Measurements from ENCODE around the gene CFTR. TPM values are rescaled to one million over a fixed set of nuclear protein-coding genes. Genes with fewer than 3 reads are reported as not detected.

The CFTR gene
- total and polyA plus RNA-seq, 5 experiments from 2014 or later = not detected

DNA sequence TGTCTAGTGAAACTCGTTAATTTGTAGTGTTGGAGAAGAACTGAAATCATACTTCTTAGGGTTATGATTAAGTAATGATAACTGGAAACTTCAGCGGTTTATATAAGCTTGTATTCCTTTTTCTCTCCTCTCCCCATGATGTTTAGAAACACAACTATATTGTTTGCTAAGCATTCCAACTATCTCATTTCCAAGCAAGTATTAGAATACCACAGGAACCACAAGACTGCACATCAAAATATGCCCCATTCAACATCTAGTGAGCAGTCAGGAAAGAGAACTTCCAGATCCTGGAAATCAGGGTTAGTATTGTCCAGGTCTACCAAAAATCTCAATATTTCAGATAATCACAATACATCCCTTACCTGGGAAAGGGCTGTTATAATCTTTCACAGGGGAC lies 187.6 kb downstream of the CFTR start:
- H3K36me3 Mint-ChIP-seq = no peaks in the 10 kb centered on the region
- ATAC-seq (no peak), DNase-seq (no peak)
- POLR2A ChIA-PET = no interaction called here
- peaks cover 0 to 5% (median 0%) of the 10 kb centered on the region in 9 donors for H3K9me3 Mint-ChIP-seq
- H3K4me3 Mint-ChIP-seq = no peak overlapping the region
- no peak overlapping the region for H3K27ac Mint-ChIP-seq
- H3K4me1 Mint-ChIP-seq = no peaks in the 10 kb centered on the region
- H3K27me3 Mint-ChIP-seq = peaks cover 0 to 17% (median 0%) of the 10 kb centered on the region in 5 donors

DNA sequence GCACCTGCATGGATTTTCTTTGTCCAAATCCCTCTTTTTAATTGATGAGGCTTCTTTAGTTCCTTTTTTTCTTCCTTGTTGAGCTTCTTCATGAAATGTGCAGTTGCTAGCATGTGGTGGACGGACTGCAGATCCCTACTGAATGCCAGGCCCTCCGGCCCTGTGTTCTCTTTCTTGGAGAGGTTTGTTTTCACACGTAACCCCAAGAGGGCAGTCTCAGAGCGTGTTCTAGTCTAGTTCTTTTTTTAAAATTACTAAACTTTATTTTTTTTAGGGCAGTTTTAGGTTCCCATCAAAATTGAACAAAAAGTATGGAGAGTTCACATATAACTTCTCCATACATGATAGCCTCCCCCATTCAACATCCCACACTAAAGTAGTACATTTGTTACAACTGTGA lies 190.0 kb downstream of the CFTR start:
- ATAC-seq (no peak), DNase-seq (no peak)
- H3K27me3 Mint-ChIP-seq = peaks cover 0 to 12% (median 0%) of the 10 kb centered on the region in 5 donors
- H3K4me3 Mint-ChIP-seq = no peak overlapping the region
- no peaks in the 10 kb centered on the region for H3K4me1 Mint-ChIP-seq
- H3K9me3 Mint-ChIP-seq = no peaks in the 10 kb centered on the region
- no peaks in the 10 kb centered on the region for H3K36me3 Mint-ChIP-seq
- POLR2A ChIA-PET = no interaction called here
- no peak overlapping the region for H3K27ac Mint-ChIP-seq

DNA sequence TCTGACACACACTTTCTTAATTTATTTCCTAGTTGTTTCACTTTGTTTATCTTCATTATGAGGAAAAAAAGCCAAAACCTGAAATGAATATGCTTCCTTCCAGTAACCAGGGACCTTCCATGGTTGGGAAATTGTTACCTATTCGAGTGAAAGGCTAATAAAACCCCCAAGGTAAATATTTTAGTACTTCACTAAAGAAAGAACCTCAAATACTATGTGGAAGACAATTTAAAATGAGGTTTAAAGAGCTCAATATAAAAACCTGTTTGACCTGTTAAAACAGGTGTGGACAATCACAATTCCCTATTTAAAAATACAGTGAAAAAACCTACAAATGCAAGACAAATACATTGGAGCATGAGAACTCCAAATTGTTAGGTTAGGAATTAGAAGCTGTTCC lies 192.6 kb downstream of the CFTR start:
- DNase-seq = no peak
- H3K4me1 Mint-ChIP-seq = no peaks in the 10 kb centered on the region
- POLR2A ChIA-PET = no interaction called here
- no peak overlapping the region for H3K4me3 Mint-ChIP-seq
- H3K9me3 Mint-ChIP-seq = no peaks in the 10 kb centered on the region
- ATAC-seq = no peak
- H3K27me3 Mint-ChIP-seq = peaks cover 0 to 8% (median 0%) of the 10 kb centered on the region in 5 donors
- no peak overlapping the region for H3K27ac Mint-ChIP-seq
- no peaks in the 10 kb centered on the region for H3K36me3 Mint-ChIP-seq

DNA sequence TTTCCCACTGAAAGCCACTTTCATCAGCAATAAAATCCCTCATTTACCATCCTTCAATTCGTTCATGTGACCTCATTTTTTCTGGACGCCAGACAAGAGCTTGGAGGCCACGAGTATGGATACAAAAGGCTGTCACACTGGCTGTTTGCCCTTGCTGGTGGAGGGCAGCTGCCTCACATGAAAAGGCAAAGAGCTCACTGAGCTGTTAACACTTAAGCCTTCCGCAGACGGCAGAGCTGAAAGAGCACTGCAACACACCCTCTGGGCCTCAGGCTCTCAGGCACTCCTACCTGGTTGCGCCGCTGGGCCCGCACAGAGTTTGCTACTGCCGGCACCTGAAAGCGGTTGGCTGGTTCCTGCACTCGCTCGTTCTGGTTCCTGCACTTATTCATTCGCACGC lies 193.5 kb downstream of the CFTR start:
- peaks cover 0 to 7% (median 0%) of the 10 kb centered on the region in 5 donors for H3K27me3 Mint-ChIP-seq

DNA sequence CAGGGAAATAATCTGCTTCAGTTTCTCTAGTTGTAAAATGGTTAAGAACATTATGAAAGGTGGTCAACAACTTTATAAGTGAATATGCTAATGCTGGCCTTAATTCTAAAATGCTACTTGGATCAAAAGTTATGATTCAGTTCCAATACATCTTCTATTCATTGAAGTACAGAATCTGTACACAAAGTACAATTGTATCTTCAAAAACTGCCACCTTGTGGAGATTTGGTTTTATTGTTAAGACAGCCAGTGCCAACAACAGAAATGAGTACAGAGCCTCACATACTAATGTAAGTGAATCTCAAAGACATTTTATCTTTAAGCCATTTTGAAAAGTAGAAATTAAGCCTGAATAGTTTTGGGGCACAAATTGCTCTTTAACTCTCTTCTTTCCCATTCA lies 194.0 kb downstream of the CFTR start:
- Mint-ChIP-seq H3K27me3 (peaks cover 0 to 7% (median 0%) of the 10 kb centered on the region in 5 donors), H3K4me1 (no peaks in the 10 kb centered on the region), H3K36me3 (no peaks in the 10 kb centered on the region), H3K9me3 (no peaks in the 10 kb centered on the region), H3K27ac (no peak overlapping the region), H3K4me3 (no peak overlapping the region)
- ATAC-seq (no peak), DNase-seq (no peak)
- POLR2A ChIA-PET = no interaction called here

More for the DNA sequence above, 193.5 kb downstream of the CFTR start:
- ATAC-seq (no peak), DNase-seq (no peak)
- no peaks in the 10 kb centered on the region for H3K36me3 Mint-ChIP-seq
- H3K27ac Mint-ChIP-seq = no peak overlapping the region
- H3K9me3 Mint-ChIP-seq = no peaks in the 10 kb centered on the region
- no peak overlapping the region for H3K4me3 Mint-ChIP-seq
- POLR2A ChIA-PET = no interaction called here
- H3K4me1 Mint-ChIP-seq = no peaks in the 10 kb centered on the region

DNA sequence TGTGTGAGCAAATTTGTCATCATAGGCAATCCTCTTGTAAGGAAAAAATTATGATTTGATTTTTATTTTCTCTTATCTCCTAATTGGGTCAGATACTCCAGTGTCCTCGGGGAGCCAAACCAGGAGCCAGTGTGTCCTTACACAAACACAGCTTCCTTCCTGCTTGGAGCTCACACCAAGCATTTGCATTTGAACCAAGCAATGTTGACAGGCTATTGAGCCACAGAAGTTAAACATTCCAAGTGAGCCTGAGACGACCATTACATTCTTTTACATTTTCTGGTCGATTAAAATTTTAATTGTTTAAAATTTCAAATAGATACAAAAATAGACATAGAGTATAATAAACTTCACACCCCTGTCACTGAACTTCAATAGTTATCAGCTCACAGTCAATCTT lies 194.8 kb downstream of the CFTR start:
- Mint-ChIP-seq H3K36me3 (no peaks in the 10 kb centered on the region), H3K9me3 (no peaks in the 10 kb centered on the region), H3K27me3 (peaks cover 0 to 7% (median 0%) of the 10 kb centered on the region in 5 donors), H3K4me3 (no peak overlapping the region), H3K27ac (no peak overlapping the region), H3K4me1 (no peaks in the 10 kb centered on the region)
- ATAC-seq (no peak), DNase-seq (no peak)
- POLR2A ChIA-PET = no interaction called here

DNA sequence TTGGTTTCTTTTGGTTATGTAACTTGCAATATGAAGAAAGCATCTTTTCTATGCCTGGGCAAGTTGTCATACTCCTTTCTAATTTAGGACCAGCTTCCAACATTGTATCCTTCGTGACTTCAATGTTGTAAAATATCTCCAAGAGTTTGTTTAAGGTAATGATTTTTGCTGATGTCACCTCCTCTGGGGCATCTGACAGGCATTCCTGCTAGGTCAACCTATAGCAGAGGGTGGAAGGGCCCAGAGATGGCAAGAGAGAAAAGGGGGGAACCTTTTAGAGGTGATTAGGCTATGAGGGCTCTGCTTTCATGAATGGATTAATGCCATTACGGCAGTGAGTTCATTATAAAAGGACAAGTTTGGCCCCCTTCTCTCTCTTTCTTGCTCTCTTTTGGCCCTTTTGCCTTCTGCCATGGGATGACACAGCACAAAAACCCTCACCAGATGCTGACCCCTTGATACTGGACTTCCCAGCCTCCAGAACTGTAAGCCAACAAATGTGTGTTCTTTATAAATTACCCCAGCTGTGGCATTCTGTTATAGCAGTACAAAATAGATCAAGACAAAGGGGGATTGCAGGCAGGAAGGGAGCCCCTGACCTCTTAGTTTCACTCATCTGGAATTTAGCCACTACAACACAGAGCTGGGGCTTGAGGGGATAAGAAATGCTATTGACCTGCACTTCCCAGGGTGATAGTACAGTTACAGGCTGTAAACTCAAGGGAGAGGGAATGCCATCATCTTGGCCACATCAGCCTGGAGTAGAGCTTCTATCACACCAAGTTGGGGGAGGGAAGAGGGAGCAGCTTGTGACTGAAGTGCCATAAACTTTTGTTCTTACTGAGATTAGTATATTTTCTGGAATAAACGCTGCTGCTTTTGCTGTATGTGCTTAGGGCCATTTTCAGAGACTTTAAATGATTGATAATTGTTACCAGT lies 195.9 kb downstream of the CFTR start:
- Mint-ChIP-seq H3K9me3 (no peaks in the 10 kb centered on the region), H3K4me1 (no peaks in the 10 kb centered on the region), H3K4me3 (no peak overlapping the region), H3K27me3 (peaks cover 0 to 7% (median 0%) of the 10 kb centered on the region in 5 donors), H3K36me3 (no peaks in the 10 kb centered on the region), H3K27ac (no peak overlapping the region)
- DNase-seq = no peak
- ATAC-seq = no peak
- POLR2A ChIA-PET = no interaction called here

DNA sequence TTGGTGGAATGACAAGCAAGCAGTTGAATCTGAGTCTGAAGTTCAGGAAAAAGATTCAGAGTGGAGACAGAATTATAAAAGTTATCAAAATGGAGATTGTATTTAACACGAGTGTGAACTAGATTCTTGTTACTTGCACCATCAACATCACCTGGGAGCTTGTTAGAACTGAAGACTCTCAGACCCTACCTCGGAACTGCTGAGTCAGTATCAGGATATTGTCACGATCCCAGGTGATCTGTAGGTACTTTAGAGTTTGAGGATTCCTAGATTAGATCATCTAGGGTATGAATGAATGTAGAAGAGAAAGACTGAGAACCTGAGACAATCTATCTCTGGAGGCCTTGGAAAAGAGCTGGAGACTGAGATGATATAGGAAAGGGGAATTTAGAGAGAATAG lies 199.3 kb downstream of the CFTR start:
- Mint-ChIP-seq H3K4me3 (no peak overlapping the region), H3K36me3 (no peaks in the 10 kb centered on the region), H3K9me3 (no peaks in the 10 kb centered on the region), H3K4me1 (no peaks in the 10 kb centered on the region), H3K27ac (no peak overlapping the region), H3K27me3 (peaks cover 0 to 3% (median 0%) of the 10 kb centered on the region in 5 donors)
- no peak for DNase-seq
- POLR2A ChIA-PET = no interaction called here
- no peak for ATAC-seq

DNA sequence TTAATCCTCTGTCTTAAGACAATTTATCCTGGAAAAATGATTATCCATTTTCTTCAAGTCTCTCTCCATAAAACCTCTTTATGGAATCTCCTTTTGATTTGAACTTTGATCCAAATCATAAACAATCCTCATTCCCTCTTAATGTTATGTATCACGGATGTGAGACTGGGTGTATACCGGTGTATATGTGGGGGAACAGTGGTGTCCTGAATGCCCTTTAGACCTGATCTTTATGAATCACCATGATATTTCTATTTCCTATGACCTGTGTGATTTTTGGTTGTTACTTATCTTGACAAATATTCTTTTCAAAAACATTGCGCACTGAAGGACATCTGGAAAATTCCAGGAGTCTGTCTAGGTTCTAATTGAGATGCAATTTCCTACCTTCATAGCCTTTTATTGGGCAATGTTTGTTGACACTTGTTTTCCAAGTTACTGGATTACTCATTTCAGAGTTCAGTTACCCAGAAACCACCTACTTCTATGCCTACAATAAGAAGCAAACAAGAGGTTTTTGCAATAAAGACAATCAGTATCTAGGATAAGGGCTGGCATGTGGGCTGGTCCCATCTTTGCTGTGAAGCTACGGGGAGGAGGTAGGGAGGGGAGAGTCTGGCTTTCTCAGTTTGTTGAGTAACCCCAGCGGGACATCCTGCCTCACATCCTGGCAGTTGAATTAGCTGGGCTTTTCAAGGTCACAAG lies 203.0 kb downstream of the CFTR start:
- peaks cover 0 to 1% (median 0%) of the 10 kb centered on the region in 5 donors for H3K27me3 Mint-ChIP-seq

DNA sequence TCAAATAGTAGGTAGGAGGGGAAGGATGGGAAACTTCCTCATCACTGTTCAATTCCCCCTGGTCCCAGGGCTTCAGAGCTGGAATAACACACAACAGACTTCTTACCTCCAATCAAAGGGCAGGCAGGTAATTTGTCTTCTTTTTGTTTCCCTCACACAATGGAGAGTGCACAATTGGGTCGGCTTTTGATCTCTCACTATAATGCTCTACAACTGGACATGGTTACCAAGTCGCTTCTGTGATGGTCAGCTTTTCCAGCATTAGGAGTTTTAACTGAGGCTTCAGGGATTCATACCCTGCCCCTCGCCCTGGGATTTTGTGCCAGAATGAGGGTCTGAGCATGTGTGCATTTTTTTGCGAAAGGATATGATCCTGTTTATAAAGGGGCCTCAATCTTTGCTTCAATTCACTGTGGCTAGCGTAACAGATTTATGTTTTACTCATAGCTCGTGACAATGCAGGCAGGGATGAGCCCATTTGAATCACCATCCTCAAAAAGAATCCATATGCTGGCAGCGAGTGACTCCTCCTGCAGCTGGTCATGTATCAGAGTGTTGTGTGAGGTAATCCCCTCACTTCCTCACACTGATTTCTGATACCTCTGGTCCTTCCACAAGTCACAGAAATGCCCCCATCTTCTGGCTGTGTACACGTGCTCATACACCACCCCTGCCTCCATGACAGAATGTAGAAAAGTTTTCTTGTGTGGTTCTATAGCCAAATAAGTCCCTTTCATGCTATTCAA lies 203.8 kb downstream of the CFTR start:
- Mint-ChIP-seq H3K9me3 (no peaks in the 10 kb centered on the region), H3K36me3 (no peaks in the 10 kb centered on the region), H3K27me3 (peaks cover 0 to 4% (median 0%) of the 10 kb centered on the region in 5 donors), H3K4me1 (no peaks in the 10 kb centered on the region), H3K4me3 (no peak overlapping the region), H3K27ac (no peak overlapping the region)
- DNase-seq = no peak
- ATAC-seq = no peak
- POLR2A ChIA-PET = no interaction called here

More for the DNA sequence above, 203.0 kb downstream of the CFTR start:
- Mint-ChIP-seq H3K36me3 (no peaks in the 10 kb centered on the region), H3K27ac (no peak overlapping the region), H3K4me1 (no peaks in the 10 kb centered on the region), H3K4me3 (no peak overlapping the region), H3K9me3 (no peaks in the 10 kb centered on the region)
- POLR2A ChIA-PET = no interaction called here
- ATAC-seq (no peak), DNase-seq (no peak)

DNA sequence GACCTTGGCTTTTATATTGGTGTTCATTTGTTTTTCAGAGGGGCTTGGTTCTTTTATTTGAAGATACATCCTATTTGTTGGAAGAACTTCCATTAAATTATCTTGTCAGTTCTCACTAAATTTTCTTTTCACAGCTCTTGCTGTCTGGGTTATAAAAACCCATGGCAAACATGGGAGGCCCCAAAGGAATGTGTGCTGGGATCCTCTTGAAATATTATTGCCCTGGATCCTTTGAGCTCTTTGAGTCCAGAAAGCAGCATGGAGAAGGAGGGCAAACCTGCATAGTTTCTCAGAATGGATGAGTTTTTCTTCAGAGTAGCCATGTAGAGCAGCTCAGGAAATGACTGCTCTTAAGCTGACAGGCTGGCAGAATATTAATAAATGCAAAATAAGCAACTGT lies 206.0 kb downstream of the CFTR start:
- ATAC-seq = no peak
- POLR2A ChIA-PET = no interaction called here
- peaks cover 0 to 2% (median 0%) of the 10 kb centered on the region in 4 donors for H3K4me1 Mint-ChIP-seq
- no peak overlapping the region for H3K4me3 Mint-ChIP-seq
- no peak for DNase-seq
- no peaks in the 10 kb centered on the region for H3K36me3 Mint-ChIP-seq
- peaks cover 0 to 17% (median 6%) of the 10 kb centered on the region in 5 donors for H3K27me3 Mint-ChIP-seq
- no peak overlapping the region for H3K27ac Mint-ChIP-seq
- no peaks in the 10 kb centered on the region for H3K9me3 Mint-ChIP-seq

DNA sequence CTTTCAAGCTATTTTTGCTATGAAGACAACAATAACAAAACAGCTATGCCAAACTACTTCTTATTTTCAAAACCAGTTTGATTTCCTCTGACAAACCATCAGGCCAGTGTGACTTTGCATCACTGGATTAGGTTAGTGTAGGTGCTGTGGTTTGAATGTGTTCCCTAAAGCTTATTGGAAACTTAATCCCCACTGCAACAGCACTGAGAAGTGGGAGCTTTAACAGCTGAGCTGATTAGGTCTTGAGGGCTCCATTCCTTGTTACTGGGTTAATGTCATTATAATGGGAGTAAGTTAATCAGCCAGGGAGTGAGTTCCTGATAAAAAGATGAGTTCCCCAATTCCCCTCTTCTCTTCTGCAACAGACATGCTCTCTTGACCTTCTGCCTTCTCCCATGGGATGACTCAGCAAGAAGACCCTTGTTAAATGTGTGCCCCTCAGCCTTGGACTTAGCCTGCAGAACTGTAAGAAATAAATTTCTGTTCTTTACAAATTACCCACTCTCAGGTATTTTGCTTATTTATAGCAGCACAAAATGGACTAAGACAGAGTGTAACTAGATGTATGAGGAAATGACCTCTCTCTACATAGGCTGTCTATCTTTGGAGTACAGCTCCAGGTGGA lies 206.6 kb downstream of the CFTR start:
- H3K36me3 Mint-ChIP-seq = no peaks in the 10 kb centered on the region
- POLR2A ChIA-PET = no interaction called here
- no peak for ATAC-seq
- H3K4me1 Mint-ChIP-seq = peaks cover 0 to 2% (median 0%) of the 10 kb centered on the region in 4 donors
- peaks cover 0 to 17% (median 6%) of the 10 kb centered on the region in 5 donors for H3K27me3 Mint-ChIP-seq
- H3K4me3 Mint-ChIP-seq = no peak overlapping the region
- no peak overlapping the region for H3K27ac Mint-ChIP-seq
- no peak for DNase-seq
- no peaks in the 10 kb centered on the region for H3K9me3 Mint-ChIP-seq
